Keratinocyte (primary cell): ENCODE results near the gene SPATS2. TPM values are rescaled to one million over a fixed set of nuclear protein-coding genes. Genes with fewer than 3 reads are reported as not detected.

Source experiments
- DNase-seq: peaks from one replicate; pipeline ENCODE4 v3.0.0-alpha.2; 2011; ENCODE audit warnings: low read depth, missing footprints, low spot score
- FAIRE-seq: peaks from 2 replicates; lab custom pipeline; 2011; peaks lifted over from hg19 to GRCh38; lab: Jason Lieb, UNC
- H2AFZ ChIP-seq: 2 replicates; pipeline ENCODE4 v1.6.0; 2012; ENCODE audit warnings: low read length, control low read depth, inconsistent platforms; ENCODE audit not compliant: control insufficient read depth
- H3K27ac ChIP-seq: 2 replicates; pipeline ENCODE4 v1.5.1; 2011; ENCODE audit warnings: low read length; ENCODE audit not compliant: control insufficient read depth, insufficient read depth
- H3K27me3 ChIP-seq: 3 replicates; pipeline ENCODE4 v1.6.0; 2011; ENCODE audit warnings: low read length; ENCODE audit not compliant: control insufficient read depth, insufficient read depth; ENCODE audit errors: extremely low read depth
- H3K36me3 ChIP-seq, 2 experiments: 2 replicates in 1 of 2; 3 replicates in 1 of 2; pipeline ENCODE4 v1.5.1; 2011; ENCODE audit warnings: low read length in 2 of 2, mild to moderate bottlenecking in 1 of 2; ENCODE audit not compliant: control insufficient read depth in 2 of 2, insufficient read depth in 2 of 2; ENCODE audit errors: extremely low read depth in 1 of 2
- H3K4me1 ChIP-seq: 3 replicates; pipeline ENCODE4 v1.5.1; 2011; ENCODE audit warnings: low read length; ENCODE audit not compliant: control insufficient read depth, insufficient read depth; ENCODE audit errors: extremely low read depth
- H3K4me2 ChIP-seq: 3 replicates; pipeline ENCODE4 v1.6.0; 2011; ENCODE audit warnings: low read depth, low read length; ENCODE audit not compliant: control insufficient read depth, insufficient read depth; ENCODE audit errors: extremely low read depth
- H3K4me3 ChIP-seq, 3 experiments: fragments of 200-600 bp in 1 of 3; sonication (generic) in 1 of 3; 2 replicates in 2 of 3; 3 replicates in 1 of 3; pipeline ENCODE4 v1.5.1; 2011 to 2016; ENCODE audit warnings: low read length in 3 of 3, mild to moderate bottlenecking in 3 of 3, control low read depth in 2 of 3, inconsistent platforms in 1 of 3, low read depth in 1 of 3, mixed read lengths in 1 of 3, mixed run types in 1 of 3, moderate library complexity in 1 of 3; ENCODE audit not compliant: control insufficient read depth in 2 of 3, insufficient read depth in 2 of 3; ENCODE audit errors: extremely low read depth in 1 of 3
- H3K79me2 ChIP-seq: 2 replicates; pipeline ENCODE4 v1.6.0; 2012; ENCODE audit warnings: low read length; ENCODE audit not compliant: control insufficient read depth, insufficient read depth
- H3K9ac ChIP-seq: 3 replicates; pipeline ENCODE4 v1.6.0; 2011; ENCODE audit warnings: low read length; ENCODE audit not compliant: control insufficient read depth, insufficient read depth; ENCODE audit errors: extremely low read depth
- H3K9me1 ChIP-seq: 3 replicates; pipeline ENCODE4 v1.6.0; 2011; ENCODE audit warnings: low read length; ENCODE audit not compliant: control insufficient read depth, insufficient read depth; ENCODE audit errors: extremely low read depth
- H3K9me3 ChIP-seq: 2 replicates; pipeline ENCODE4 v1.5.1; 2012; ENCODE audit warnings: low read depth, low read length; ENCODE audit not compliant: control insufficient read depth
- H4K20me1 ChIP-seq: 3 replicates; pipeline ENCODE4 v1.6.0; 2011; ENCODE audit warnings: low read length; ENCODE audit not compliant: control insufficient read depth, insufficient read depth; ENCODE audit errors: extremely low read depth
- CTCF ChIP-seq, 3 experiments: IDR thresholded peaks in 1 of 3; conservative IDR thresholded peaks in 1 of 3; optimal IDR thresholded peaks in 1 of 3; 2 replicates in 2 of 3; 3 replicates in 1 of 3; pipeline versions ENCODE3 to v1.5.1; 2011; ENCODE audit warnings: low read length in 3 of 3, mild to moderate bottlenecking in 3 of 3, moderate library complexity in 2 of 3, control low read depth in 1 of 3, inconsistent platforms in 1 of 3; ENCODE audit not compliant: insufficient read depth in 2 of 3; ENCODE audit errors: extremely low read depth in 1 of 3
- EZH2 ChIP-seq: IDR thresholded peaks from one replicate; pipeline ENCODE4 v1.6.1; 2012; ENCODE audit warnings: inconsistent platforms, mild to moderate bottlenecking, low read length, moderate library complexity
- dilution Hi-C: fragments of 300-500 bp; cut with MboI; formaldehyde crosslinking; loops from one replicate; pipeline ENCODE4 v1.7.0; 2020; ENCODE audit warnings: low sequenced_read_pairs; ENCODE audit not compliant: extremely low pct_ligation_motif_present
- polyA plus RNA-seq, 5 experiments: library from polyadenylated mRNA; depleted of rRNA in 3 of 5; stranded (reverse) in 3 of 5; stranded (forward) in 1 of 5; unstranded in 1 of 5; fragments of >200 nt; gene quantifications; 1 replicate in 1 of 5; 2 replicates in 3 of 5; 3 replicates in 1 of 5; pipeline versions ENCODE4 v1.2.1 to v1.2.3, GENCODE V29; 2011 to 2012; ENCODE audit warnings: missing spikeins in 2 of 5, low read depth in 1 of 5, low replicate concordance in 1 of 5

SPATS2 gene
- polyA plus RNA-seq, 1 donor (not counting 4 experiments of a cell fraction or from before 2014, with no cell fraction given), result 47.9 TPM

DNA sequence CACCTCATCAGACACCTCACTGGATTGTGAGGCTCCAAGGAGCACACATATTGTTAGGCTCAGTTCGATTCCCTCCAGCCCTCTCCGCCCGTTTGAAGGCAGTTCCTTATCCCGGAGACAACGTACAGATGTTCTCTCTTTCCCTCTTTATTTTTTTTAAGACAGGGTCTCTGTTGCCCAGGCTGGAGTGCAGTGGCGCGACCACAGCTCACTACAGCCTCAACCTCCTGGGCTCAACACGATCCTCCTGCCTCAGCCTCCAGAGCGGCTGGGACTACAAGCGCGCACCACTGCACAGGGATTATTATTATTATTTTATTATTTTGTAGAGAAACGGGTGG is 44.9 kb upstream of the SPATS2 start:
- Histone ChIP-seq H3K27me3 (no peaks in the 10 kb centered on the region), H3K9me1 (no peaks in the 10 kb centered on the region), H3K4me2 (peak overlapping the region; percentile 74), H3K36me3 (peaks cover 0 to 13% of the 10 kb centered on the region in 2 experiments), H3K4me3 (peak overlapping the region; percentile 75 to 82 (median 76)), H4K20me1 (no peaks in the 10 kb centered on the region), H3K4me1 (peaks cover 11% of the 10 kb centered on the region), H2AFZ (peak overlapping the region; percentile 93), H3K27ac (peak overlapping the region; percentile 78), H3K9me3 (no peaks in the 10 kb centered on the region), H3K9ac (peak overlapping the region; percentile 87), H3K79me2 (peaks cover 7% of the 10 kb centered on the region)
- no peak for DNase-seq
- no peak for FAIRE-seq
- dilution Hi-C loops, result no loop called here
- TF ChIP-seq CTCF (optimal IDR thresholded peaks at IDR 0.05 in 1 of 3, IDR thresholded peaks at IDR 0.05 in 1 of 3, conservative IDR thresholded peaks at IDR 0.05 in 1 of 3; ENCODE audit: extremely low read depth in 1 of 3, insufficient read depth in 2 of 3, low read length in 3 of 3) (no peak), EZH2 (no peak)

GRCh38 chr12:49322708-49323523 is 44.3 kb upstream of the SPATS2 start, which contains the start of gene TROAP:
Gene TROAP (plus strand): TSS chr12:49323255. CDS start chr12:49323609, 354 bp downstream.
- no peaks in the 10 kb centered on the region for H4K20me1 ChIP-seq
- TF ChIP-seq CTCF (optimal IDR thresholded peaks at IDR 0.05 in 1 of 3, IDR thresholded peaks at IDR 0.05 in 1 of 3, conservative IDR thresholded peaks at IDR 0.05 in 1 of 3; ENCODE audit: extremely low read depth in 1 of 3, insufficient read depth in 2 of 3, low read length in 3 of 3) (no peak), EZH2 (no peak)
- dilution Hi-C loops, result no loop called here
- no peaks in the 10 kb centered on the region for H3K9me3 ChIP-seq
- peak within 1 kb of the TSS; percentile 76 to 89 (median 82) for H3K4me3 ChIP-seq
- peak within 1 kb of the TSS; percentile 80 for H3K4me2 ChIP-seq
- peaks cover 7% of the 10 kb centered on the region for H3K79me2 ChIP-seq
- peak within 1 kb of the TSS; percentile 87 for H3K9ac ChIP-seq
- no peaks in the 10 kb centered on the region for H3K9me1 ChIP-seq
- H3K27ac ChIP-seq, result peak within 1 kb of the TSS; percentile 78
- FAIRE-seq, result peak; percentile 44
- peak; percentile 72 for DNase-seq
- no peaks in the 10 kb centered on the region for H3K27me3 ChIP-seq
- peaks cover 0 to 13% of the 10 kb centered on the region in 2 experiments for H3K36me3 ChIP-seq
- peak within 1 kb of the TSS; percentile 93 for H2AFZ ChIP-seq
- peaks cover 11% of the 10 kb centered on the region for H3K4me1 ChIP-seq
